Islet precursor cell (in vitro differentiated cells): ENCODE measurements around the gene MSH3.

Experiments
- DNase-seq: peaks from one replicate; pipeline ENCODE4 v3.0.0-alpha.2; 2018

Gene MSH3

DNA sequence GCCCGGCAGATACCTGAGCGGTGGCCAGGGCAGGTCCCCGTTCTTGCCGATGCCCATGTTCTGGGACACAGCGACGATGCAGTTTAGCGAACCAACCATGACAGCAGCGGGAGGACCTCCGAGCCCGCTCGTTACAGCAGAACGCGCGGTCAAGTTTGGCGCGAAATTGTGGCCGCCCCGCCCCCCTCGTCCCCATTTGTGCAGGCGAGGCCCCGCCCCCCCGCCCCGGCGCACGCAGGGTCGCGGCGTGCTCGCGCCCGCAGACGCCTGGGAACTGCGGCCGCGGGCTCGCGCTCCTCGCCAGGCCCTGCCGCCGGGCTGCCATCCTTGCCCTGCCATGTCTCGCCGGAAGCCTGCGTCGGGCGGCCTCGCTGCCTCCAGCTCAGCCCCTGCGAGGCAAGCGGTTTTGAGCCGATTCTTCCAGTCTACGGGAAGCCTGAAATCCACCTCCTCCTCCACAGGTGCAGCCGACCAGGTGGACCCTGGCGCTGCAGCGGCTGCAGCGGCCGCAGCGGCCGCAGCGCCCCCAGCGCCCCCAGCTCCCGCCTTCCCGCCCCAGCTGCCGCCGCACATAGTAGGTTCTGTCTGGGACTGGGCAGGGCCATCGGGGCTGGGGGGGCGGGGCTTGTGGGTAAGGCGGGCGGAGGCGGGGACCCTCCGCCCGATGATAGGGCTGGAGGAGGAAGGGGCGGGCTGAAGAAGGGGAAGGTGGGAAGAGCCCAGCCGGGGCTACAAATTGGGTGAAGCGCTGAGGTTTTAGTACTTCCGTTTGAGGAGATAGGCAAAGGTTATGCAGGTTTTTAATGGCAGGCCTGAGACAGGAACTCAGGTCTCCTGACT lies at the start of gene MSH3, which contains the start of gene DHFR:
Gene MSH3 (plus strand): TSS at position 262 of the 840 bp plus-strand sequence. CDS start 76 bp downstream, at position 338.
Gene DHFR (minus strand): TSS at position 593 of the 840 bp plus-strand sequence. CDS start 494 bp downstream, at position 99.
- DNase-seq = peak; percentile 98

- no peak for DNase-seq
Observed at GRCh38 chr5:80607343-80607742, 47.1 kb upstream of the MSH3 start.

- no peak for DNase-seq
Observed at GRCh38 chr5:80607832-80608231, 46.6 kb upstream of the MSH3 start.

- no peak for DNase-seq
Observed at GRCh38 chr5:80608731-80609130, 45.7 kb upstream of the MSH3 start.

GRCh38 chr5:80609692-80610091 lies 44.8 kb upstream of the MSH3 start:
- no peak for DNase-seq

- peak; percentile 88 for DNase-seq
Observed at GRCh38 chr5:80615266-80615914, 39.1 kb upstream of the MSH3 start.

- no peak for DNase-seq
Observed at GRCh38 chr5:80618438-80618837, 36.0 kb upstream of the MSH3 start.

- no peak for DNase-seq
Observed at GRCh38 chr5:80619086-80619485, 35.4 kb upstream of the MSH3 start.

- peak; percentile 70 for DNase-seq
Observed at GRCh38 chr5:80620211-80620610, 34.2 kb upstream of the MSH3 start.

GRCh38 chr5:80622756-80623155 lies 31.7 kb upstream of the MSH3 start:
- no peak for DNase-seq

DNA sequence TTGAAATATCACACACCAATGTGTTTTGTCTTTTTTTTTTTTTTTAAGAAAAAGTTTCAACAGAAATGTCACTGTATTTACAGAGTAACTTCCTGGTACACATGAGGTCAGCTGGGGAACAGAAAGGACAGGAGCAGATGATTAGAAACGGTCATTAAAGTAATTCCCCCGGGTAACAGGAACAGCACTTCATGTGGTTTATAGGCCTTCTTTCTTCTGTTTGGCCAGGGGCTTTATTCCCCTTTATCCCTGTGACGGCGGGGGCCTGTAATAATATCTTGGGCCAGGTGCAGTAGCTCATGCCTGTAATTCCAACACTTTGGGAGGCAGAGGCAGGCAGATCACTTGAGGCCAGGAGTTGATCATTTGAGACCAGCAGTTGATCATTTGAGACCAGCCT lies 30.5 kb upstream of the MSH3 start:
- DNase-seq = no peak

DNA sequence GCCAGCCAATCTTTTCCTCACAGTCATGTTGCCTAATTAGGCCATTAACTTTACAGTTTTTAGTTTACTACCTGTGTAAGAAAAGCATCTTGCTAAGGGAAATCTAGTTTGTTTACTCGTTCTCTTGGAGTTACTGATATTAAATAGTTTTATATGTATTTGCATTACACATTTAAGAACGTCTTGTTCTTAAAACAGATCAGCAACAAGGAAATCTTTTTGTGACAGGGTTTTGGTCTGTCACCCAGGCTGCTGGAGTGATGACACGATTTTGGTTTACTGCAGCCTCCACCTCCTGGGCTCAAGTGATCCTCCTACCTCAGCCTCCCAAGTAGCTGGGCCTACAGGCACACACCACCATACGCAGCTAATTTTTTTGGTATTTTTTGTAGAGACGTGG lies 29.2 kb upstream of the MSH3 start:
- DNase-seq = no peak

DNA sequence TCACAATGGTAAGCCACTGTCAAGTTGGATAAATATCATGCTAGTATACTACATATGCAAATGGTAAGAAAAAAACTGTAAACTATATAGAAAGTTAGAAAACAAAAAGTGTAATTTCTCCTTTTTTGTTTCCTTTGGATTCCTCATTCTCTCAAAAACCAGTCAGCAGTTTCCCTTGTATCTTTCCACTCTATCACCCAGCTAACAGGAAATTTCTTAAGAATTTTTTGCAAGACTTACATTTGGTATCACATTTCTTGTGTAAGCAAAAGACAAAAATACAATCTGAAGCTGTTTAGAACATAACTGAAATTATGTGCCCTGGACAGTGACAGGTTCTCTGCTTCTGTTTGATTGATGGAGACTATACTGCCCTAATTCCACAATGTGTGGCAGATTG lies 25.2 kb upstream of the MSH3 start:
- DNase-seq = no peak

DNA sequence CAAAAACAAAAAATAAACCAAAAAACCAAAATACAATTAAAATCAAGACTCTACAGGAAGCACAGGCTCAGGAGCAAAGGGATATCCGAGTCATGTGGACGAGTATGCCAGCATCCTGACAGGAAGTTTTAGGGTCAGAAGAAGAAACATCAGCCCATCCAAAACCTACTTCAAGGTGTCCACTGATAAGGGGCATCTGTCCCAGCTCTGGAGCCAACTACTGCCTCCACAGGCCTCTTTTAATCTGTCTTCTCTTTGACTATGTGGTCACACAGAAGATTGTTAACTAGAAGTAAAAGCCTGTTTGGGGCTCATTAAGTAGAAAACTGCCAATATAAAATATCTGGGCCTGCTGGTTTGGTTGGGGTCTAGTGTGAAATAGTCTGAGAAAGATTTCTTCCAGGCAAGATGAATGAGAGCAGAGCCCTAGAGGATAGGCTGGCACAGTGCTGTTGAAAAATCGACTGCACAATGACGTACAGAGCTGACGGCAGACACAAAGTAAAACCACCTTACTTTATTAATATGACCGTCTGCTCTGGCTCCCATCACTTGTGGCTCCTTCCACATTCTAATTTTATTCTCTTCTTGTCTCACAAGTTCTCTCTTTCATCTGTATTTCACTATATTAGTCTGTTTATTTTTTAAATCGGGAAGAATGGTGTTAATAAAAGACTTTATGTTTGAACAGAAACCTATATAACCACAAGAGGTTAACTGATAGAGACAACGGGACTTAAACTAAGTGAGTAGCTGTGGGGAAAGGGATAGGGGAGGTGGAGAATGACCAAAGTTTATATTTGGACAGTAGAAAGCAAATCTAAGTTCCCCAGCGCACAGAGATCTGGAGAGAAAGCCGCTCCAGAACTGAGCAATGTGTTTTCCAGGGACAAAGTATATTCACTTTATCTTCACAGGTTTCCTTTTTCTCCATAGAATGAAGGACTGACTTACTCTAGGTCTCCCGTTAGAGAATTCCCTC lies 22.9 kb upstream of the MSH3 start:
- no peak for DNase-seq

- no peak for DNase-seq
Observed at GRCh38 chr5:80632700-80633099, 21.8 kb upstream of the MSH3 start.

- DNase-seq = no peak
Observed at GRCh38 chr5:80634193-80634592, 20.3 kb upstream of the MSH3 start.

GRCh38 chr5:80641353-80641752 lies 13.1 kb upstream of the MSH3 start:
- no peak for DNase-seq

GRCh38 chr5:80644900-80645299 lies 9.6 kb upstream of the MSH3 start:
- no peak for DNase-seq

DNA sequence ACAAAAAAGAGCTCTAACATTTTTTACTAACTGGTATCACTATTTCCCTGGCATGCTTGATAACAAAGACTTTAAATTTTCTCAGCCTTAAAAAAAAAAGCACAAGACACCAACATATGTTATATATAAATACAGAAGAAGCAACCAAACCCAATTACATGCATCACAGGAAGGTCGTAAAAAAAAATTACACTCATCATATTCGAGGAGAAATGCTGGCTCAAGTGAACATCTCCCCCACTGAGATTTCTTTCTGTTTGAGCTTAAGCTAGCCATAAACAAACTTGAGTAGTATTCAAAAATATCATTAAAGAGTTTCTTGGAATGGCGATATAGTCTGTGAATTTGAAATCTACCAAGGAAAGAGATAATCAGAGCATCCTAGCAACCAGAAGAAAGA lies 7.5 kb upstream of the MSH3 start:
- no peak for DNase-seq

DNA sequence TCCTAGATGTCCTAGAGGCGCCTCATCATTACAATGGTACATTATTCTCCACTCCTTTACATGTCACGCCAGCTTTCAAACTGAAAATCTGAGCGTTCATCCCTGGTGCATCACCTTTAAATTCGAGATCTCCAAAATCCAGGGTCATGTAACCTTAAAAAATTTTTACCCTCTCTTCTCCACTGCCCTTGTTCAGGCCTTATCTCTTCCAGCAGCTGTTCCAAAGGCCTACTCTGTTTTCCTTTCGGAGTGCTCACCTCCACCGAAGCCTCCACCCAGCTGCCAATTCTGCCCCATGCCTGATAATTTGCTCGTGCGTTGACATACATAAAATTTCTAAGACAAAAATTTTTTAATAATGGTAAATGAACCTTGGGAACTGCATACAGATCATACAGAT lies 950 bp upstream of the MSH3 start:
- no peak for DNase-seq

DNA sequence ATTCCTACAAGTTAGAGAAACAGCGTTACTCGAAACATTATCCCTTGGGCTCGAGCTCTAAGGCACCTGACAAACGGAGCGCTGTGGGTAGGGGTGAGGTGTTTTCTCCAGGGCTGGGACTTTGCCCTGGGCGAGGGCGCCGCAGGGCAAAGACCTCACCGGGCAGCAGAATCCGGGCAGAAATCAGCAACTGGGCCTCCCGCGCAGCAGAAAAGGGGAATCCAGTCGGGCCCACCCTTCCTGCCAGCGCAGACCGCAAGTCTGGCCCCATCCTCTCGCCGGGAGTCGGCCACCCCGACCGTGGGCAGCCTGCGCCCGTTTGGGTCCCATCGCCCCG lies 430 bp upstream of the MSH3 start:
- peak; percentile 58 for DNase-seq

- no peak for DNase-seq
Observed at GRCh38 chr5:80655231-80655774, 851 bp downstream of the MSH3 start.

- DNase-seq = no peak
Observed at GRCh38 chr5:80656425-80656824, 2.0 kb downstream of the MSH3 start.
